G401 (cell line): ENCODE results near the gene ACER1. TPM values are rescaled to one million over a fixed set of nuclear protein-coding genes. Genes with fewer than 3 reads are reported as not detected.
"Not testable (repeated sequence)": the region's sequence is repeated elsewhere in the genome, so short reads cannot be mapped to it uniquely, and the experiment has no call there.

Experiments used
- DNase-seq: peaks from one replicate; pipeline ENCODE4 v3.0.0-alpha.2; 2015; ENCODE audit warnings: low spot score
- in situ Hi-C: cut with HindIII; loops from 2 replicates; pipeline ENCODE4 v1.10.0; 2016; ENCODE audit warnings: low sequenced_read_pairs, mixed read lengths
- total RNA-seq: library from RNA; depleted of rRNA; stranded (reverse); fragments of >200 nt; shearing (Covaris generic); gene quantifications from 2 replicates; pipeline ENCODE4 v1.2.3, GENCODE V29; 2014

The ACER1 gene
- total RNA-seq, 1 experiment from 2014 or later = not detected

DNA sequence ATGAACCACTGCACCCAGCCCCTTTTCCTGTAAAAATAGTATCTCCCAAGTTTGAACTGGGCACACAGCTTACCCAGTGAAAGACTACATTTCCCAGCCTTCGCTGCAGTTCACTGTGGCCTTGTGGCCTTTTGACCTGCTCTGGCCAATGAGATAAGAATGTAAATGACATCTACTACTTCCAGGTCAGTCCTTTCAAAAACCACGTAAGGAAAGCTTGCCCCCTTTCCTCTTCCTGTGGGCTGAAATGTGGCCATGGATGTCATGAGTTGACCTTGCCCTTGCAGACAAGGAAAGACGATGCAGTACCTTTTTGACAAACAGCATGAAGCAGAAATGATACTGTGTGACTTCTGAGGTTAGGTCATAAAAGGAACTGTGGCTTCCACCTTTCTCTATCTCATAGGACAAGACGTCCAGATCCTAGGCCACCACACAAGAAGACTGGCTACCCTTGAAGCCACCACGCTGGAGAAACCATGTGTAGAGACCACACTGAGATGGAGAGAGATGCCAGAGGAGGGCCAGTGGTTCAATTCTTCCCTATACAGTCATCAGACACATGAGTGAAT is 19.9 kb downstream of the ACER1 start:
- no peak for DNase-seq
- in situ Hi-C loops = no loop called here

- DNase-seq = peak; percentile 1
- in situ Hi-C loops = no loop called here
Observed at GRCh38 chr19:6312018-6312417, 21.4 kb downstream of the ACER1 start.

DNA sequence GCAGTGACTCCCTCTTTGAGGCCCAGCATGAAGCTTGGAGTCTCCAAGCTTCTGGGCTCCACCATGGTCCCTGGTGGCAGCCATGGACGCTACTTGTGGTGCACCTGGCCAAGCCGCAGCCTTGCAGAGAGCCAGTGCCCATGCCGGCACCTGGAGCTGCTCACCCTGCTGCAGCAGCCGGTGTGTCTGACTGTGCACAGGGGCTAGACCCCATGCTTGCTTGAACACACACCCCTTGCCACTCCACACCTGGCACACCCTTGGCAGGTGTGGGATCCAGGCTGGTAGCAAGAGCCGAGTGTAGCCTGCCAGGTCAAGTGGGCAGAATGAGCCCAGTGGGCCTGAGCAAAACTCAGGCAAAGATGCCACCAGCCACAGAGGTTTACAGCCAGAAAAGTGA is 35.0 kb downstream of the ACER1 start:
- in situ Hi-C loops = no loop called here

DNA sequence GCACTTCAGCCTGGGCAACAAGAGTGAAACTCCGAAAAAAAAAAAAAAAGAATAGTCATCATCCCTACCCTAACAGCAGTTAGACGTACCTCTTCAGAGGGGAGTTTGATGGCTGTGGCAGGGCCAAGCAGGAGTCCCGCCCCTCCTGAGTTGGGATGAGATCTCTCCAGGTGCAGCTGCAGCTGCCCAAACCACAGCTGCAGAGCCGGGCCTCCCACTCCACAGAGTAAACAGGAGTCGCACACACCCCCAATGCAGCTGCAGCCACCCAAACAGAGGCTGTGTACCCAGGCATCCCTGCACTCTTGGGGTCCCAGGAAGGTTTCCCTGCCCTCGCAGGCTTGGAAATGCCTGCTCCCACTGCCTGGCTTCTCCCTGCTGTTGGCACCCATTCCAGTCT is 36.2 kb downstream of the ACER1 start:
- no peak for DNase-seq
- in situ Hi-C loops = no loop called here

More for the DNA sequence above, 35.0 kb downstream of the ACER1 start:
- no peak for DNase-seq

- DNase-seq = no peak
- in situ Hi-C loops = no loop called here
Observed at GRCh38 chr19:6292006-6292405, 41.4 kb downstream of the ACER1 start.

DNA sequence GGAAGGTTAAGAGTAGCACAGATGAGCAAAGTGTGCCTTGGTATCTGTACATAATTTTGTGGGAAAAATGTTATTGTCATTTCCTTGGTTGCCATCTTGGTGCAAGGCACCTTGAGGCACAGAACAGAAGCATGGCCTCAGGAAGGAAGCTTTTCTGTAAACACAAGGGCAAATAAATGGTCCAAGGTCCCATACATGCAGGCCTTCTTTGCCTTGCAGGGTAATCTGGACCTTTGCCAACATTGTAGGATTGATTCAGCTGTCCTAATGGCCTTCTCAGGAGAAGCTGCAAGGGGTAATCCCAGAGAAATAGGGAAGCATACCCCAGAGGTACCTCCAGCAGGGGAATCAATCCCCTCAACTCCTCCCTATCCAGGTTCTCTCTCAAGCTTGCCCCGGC is 44.7 kb downstream of the ACER1 start:
- in situ Hi-C loops = no loop called here
- no peak for DNase-seq

DNA sequence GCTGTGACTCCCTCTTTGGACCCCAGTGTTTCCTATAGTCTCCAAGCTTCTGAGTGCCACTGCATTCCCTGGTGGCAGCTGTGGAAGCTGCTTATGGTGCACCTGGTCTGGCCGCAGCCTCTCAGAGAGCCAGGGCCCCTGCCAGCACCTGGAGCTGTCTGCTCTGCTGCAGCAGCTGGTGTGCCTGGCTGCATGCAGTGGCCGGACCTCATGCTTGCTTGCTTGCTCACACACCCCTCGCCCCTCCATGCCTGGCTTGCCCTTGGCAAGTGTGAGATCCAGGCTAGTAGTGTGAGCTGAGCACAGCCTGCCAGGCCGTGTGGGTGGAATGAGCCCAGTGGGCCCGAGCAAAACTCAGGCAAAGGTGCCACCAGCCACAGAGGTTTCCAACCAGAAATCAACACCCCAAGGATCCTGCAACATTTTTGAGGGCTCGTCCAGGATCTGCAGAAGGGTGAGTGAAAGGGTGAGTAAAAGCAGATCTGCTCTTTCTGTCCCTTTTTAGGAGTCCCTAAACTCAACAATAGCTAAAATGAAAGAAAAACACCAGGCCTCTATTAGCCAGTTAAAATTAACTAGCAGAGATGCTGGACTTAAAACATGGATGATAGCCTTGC is 46.0 kb downstream of the ACER1 start:
- no peak for DNase-seq
- in situ Hi-C loops = no loop called here

GRCh38 chr19:6286676-6287075 is 46.7 kb downstream of the ACER1 start:
- no peak for DNase-seq
- in situ Hi-C loops = no loop called here

GRCh38 chr19:6282393-6282792 is 51.0 kb downstream of the ACER1 start:
- in situ Hi-C loops, DNase-seq: not testable (repeated sequence)

DNA sequence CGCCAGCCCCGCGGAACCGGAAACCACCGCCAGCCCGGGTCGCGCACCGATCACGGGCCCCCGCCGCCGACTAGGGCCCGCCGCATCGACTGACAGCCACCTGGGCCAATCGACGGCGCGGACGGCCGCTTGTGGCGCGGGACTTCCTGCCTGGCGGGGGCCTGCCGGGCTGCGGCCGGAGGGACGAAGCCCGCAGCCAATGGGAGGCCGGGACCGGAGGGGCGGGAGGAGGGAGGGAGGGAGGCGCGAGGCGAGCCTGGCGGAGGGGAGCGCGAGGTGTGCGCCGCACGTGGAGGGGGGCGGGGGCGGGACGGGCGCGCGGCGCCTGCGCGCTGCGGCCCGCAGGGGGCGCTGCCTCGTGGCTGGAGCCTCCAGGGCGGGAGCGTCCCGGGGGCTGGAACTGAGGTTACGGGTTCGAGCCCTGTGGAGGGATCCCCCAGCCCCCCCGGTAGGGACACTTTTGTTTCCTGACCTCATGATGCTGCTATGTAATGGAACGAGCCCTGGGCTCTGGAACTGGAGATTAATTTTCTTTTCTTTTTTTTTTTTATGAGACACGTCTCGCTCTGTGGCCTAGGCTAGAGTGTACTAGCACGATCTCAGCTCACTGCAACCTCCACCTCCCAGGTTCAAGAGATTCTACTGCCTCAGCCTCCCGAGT is 53.4 kb downstream of the ACER1 start, which contains the start of gene MLLT1:
Gene MLLT1, minus strand, starts transcription at position 45 of the 661 bp plus-strand sequence. CDS start 191 bp downstream, outside the sequence.
- DNase-seq = peak; percentile 97
- in situ Hi-C loops = no loop called here

- DNase-seq = no peak
- in situ Hi-C loops = no loop called here
Observed at GRCh38 chr19:6279620-6279930, 53.8 kb downstream of the ACER1 start.

DNA sequence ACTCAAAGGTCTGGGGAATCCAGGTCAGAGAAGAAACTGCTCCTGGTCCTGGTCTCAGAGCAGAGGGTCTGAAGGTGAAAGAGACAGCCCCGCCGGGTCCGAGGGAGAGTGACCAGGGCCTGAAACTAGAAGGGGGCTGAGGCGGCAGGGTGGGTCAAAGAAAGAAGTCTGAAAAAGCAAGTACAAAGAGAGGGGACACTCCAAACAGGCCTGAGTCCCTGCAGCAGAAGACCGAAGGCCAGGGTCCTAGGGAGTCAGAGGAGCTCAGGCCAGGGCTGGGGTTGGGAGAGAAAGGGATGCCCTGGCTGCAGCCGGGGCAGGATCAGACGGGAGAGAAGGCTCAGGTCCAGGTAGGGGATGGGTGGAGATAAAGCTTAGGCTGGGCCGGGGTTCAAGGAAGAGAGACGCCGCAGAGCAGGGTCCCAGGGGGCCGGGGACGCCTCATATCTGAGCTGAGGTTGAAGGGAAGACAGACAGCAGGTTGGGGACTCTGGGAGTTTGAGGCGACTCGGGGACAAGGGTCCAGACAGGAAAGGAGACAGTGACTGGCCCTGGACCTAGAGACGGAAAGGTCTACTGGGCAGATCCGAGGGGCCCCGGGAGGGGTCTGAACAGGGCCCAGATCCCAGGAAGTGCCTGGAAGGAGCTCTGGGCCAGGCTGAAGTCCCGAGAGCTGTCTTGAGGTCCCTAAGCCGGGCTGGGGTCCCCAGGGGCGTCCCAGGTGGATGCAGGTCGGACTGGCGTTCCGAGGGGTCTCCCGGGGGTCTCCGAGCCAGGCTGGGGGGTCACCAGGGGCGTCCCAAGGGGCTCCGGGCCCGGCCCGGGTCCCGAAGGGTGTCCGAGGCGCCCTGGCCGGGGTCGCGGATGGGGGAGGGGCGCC is 54.4 kb downstream of the ACER1 start:
- in situ Hi-C loops = no loop called here
- peak; percentile 9 for DNase-seq

DNA sequence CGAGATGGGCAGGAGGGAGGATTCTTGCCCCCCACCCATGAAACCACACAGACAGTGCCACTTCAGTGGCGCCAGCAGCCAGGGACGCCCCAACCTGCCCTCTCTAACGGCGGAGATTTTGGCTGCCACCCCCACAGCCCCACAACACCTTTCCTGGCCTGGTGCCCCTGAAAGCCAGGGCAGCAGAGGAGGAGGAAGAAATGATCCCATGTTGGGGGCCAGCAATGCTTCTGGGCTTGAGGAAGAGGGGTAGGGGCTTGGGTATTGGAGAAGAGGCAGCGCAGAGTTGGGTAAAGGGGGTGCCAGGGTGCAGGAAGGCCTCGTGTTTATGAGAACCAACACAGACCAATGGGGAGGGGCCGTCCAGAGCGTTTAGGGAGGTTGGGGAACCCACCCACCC is 55.4 kb downstream of the ACER1 start:
- in situ Hi-C loops = no loop called here
- DNase-seq = no peak

GRCh38 chr19:6276447-6276846 is 57.0 kb downstream of the ACER1 start:
- in situ Hi-C loops = no loop called here
- no peak for DNase-seq

DNA sequence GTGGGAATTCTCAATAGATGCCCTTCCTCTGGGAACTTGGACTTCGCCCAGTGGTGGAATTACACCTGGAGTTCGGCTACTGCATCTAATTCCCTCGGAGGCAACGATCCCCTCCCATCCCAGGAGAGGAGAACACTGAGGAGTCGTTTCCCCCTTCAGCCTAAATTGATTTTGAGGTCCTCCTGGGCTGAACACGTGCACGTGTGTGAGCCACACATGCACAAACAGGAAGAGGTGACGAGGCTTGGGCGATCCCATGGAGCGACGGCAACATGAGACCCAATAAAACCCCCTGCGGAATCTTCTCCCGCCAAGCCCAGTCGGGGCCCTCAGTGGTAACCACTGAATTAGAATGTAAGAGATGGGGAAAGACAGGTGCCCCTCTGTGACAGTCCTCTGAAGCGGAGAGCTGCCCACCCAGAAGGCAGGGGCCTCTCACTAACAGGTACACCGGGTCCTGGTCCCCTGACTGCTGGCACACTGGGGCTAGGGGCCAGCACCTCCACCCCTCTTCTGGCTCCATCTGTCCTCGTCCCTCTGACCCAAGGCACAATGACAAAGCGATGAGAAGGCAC is 58.2 kb downstream of the ACER1 start:
- DNase-seq = no peak
- in situ Hi-C loops = no loop called here

- peak; percentile 84 for DNase-seq
- in situ Hi-C loops = no loop called here
Observed at GRCh38 chr19:6274756-6275155, 58.7 kb downstream of the ACER1 start.

GRCh38 chr19:6273701-6274601 is 59.5 kb downstream of the ACER1 start:
- in situ Hi-C loops = no loop called here

DNA sequence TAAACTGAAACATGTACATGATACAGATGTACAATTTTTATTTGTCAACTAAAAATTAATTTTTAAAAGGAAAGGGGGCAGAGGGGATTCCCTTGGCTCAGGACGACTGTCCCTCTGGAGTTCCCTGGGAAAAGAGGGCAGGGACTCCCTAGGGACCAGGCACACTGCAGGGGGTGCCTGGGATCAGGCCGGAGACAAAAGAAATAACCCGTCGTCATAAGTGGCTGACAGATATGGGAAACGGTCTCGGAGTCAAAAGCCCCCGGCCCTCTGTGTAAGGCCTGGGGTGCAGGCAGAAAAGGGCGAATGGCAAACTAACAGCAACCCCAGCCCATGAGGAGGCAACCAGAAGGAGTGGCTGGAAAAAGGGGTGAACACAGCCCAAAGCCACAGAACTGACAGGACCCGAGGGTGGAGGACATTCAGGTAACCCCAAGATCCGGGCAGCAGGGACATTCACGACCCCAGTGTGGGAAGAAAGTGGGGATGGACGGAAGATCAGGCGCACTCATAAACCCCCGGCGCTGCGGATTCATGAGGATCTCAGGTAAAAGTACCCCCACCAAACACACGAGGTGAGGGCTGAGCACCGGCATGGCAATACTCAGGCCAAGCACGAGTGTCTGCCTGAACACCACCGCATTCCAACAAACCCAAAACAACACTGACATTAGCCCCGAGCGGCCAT is 60.4 kb downstream of the ACER1 start:
- in situ Hi-C loops = no loop called here
- no peak for DNase-seq

More at GRCh38 chr19:6273701-6274601, 59.5 kb downstream of the ACER1 start:
- DNase-seq = peak; percentile 57
